NCI-H2081 treated with DMSO at 0.1 percent for 48 hours (cell line): Measurements from ENCODE around the gene PIK3R4.

Experiments used
- DNase-seq: peaks from one replicate; lab custom pipeline; 2025; lab: John Stamatoyannopoulos, UW

The PIK3R4 gene

DNA sequence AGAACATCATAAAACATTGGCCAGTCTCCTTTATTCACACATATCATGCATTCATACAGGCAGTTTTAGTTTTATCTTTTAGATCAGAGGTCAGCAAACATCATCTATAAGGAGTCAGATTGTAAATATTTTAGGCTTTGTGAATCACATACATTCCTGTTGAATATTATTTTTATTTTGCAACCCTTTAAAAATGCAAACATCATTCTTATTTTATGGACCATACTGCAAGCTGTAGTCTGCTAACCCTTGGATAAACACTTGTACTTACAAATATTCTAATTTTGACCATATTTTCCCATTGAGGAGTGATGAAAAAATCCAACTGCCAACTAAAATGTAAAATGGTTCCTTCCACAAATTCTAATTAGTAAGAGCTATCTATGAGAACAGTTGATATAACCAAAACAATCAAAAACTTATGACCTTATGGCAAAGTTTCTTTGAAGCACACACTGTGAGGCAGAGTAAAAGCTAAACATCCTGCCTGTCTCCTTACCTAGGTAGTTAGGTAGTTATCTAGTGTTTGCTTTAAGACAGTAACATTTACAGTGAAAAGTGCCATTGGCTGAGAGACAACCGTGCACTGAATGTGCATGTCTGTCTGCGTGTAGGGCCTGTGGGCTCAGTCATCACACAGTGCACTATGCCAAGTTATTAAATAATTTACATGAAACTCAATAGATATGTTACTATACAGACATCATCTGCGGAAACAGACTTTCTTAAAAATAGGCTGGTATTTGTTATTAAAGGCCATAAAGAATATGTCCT lies 57.7 kb downstream of the PIK3R4 start:
- DNase-seq: no peak

DNA sequence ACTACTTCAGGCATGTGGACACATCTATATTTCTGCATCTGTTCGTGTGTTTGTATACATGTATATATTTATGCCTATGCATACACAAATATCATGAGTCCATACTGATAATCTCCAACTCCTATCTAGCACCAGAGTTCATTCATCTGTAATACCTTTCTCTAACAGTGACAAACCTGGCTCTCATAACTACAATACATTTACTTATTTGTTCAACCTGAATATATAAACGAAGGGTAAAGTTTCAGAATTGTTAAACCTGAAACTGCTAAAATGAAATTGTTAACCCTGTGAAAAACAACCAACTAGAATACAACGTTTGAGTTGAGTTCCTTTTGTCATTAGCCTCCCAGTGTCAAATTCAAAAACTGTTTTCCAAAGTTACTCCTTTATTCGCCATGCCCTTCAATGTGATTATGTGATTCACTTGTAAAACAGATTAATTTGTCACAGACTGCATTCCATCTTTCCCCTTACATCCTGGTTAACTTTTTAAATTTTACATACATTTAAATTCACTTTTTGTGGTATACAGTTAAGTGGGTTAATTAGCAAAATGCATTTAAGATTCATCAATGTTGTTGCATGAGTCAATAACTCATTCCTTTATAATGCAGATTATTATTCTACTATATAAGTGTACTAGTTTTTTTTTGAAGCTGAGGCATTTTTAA lies 58.5 kb downstream of the PIK3R4 start:
- DNase-seq: no peak

GRCh38 chr3:130687327-130687726 lies 59.3 kb downstream of the PIK3R4 start:
- no peak for DNase-seq

DNA sequence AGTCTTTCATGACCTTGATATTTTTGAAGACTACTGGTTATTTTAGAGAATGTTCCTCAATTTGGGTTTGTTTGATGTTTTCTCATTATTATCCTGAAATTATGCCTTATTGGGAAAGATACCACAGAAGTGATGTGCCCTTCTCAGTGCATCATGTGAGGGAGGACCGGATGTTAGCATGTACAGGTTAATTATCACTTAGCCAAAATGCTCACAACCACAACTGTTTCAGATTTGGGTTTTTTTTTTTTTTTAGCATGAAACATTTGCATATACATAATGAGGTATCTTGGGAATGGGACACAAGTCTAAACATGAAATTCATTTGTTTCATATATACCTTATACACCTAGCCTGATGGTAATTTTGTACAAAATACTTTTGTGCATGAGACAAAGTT lies 59.8 kb downstream of the PIK3R4 start:
- no peak for DNase-seq

DNA sequence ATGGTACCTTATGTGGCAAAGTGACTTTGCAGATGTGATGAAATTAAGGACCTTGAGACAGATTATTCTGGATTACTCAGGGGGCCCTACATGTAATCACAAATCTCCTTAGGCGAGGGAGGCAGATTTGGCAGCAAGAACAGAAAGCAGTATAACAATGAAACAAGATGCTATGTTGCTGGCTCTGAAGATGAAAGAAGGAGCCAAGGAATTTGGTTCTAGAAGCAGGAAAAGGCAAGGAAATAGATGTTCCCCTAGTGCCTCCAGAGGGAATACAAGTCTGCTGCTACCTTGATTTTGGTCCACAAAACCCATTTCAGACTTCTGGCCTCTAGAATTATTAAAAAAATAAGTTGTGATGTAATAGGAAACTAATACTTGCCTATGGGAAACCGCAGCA lies 64.5 kb downstream of the PIK3R4 start:
- no peak for DNase-seq

GRCh38 chr3:130679218-130679617 lies 67.4 kb downstream of the PIK3R4 start:
- no peak for DNase-seq

DNA sequence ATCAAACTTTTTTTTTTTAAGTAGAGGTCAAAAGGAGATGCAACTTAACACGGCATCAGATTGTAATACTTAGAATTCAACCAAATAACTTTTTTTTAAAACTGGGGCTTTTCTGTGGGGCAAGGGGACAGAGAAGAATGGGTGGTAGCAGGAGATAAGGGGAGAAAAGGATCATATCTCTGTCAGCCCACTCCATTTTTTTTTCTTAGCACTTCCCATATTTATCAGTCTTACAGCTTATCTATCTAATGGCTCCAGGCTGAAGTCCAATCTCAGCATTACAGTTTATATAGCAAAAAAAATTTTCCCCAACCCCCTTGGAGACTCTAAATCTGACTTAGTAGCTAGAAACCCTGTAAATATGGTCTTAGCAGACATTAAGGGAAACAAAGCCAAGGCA lies 69.3 kb downstream of the PIK3R4 start:
- DNase-seq: no peak

GRCh38 chr3:130671545-130672312 lies 74.9 kb downstream of the PIK3R4 start:
- no peak for DNase-seq

GRCh38 chr3:130669740-130670139 lies 76.9 kb downstream of the PIK3R4 start:
- DNase-seq: no peak

DNA sequence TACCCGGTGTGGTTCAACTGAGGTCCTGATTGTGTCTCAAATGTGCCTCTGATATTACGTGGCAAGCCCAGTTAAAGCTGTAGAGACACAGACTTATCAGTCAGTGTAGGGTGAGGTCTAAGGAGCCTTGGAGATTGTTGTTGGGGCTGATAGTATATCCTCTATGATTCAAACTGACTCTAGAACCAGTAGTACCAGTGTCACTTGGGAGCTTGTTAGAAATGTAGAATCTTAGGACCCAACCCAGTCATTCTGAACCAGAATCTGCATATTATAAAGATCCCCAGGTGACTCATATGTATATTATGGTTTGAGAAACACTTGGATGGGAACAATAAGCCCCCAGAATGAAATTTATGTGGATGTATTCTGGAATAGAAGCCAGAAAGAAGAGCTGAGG lies 83.5 kb downstream of the PIK3R4 start:
- DNase-seq: no peak

DNA sequence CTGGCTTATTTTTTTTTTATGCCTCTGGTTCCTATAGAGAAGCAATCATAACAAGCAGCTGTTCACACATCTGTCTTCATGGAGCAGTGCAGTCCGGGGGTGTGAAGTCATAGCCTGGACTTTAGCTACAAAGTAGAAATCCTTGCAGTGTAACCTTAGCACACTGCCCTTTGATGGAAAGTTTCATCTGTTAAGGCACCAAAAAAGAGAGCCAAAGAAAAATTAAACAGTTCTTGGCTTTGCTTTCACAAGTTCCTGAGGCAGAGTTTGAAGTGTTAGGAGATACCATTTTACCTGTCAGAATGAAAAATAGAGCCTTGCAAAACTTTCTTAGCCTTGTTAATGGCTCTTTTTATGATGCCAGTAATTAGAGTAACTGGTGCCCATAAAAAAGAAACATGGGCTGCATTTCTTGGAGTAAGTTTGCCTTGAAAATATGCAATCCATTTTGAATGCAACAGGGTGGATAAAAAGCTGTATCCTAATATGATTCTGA lies 84.1 kb downstream of the PIK3R4 start:
- DNase-seq: no peak

- DNase-seq: no peak
These were observed 85.3 kb downstream of the PIK3R4 start for GRCh38 chr3:130661140-130661891.

DNA sequence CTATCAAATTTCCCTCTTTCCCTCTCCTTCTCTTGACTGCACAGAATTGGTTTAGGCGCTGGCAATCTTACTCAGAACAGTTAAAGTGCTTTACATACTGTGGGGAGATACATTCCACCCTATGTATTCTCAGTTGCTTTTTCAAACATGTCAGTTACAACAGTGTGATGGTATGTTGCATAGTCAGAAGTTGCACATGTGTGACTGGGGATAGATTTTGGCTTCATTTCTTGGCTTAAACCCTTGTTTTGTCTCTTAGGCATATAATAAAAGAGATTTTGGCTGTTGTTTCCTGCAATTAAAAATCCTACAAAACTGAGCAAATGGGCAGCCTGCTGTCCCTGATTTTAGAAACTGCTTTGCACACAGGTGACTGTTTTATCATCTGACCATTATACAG lies 86.7 kb downstream of the PIK3R4 start:
- no peak for DNase-seq

DNA sequence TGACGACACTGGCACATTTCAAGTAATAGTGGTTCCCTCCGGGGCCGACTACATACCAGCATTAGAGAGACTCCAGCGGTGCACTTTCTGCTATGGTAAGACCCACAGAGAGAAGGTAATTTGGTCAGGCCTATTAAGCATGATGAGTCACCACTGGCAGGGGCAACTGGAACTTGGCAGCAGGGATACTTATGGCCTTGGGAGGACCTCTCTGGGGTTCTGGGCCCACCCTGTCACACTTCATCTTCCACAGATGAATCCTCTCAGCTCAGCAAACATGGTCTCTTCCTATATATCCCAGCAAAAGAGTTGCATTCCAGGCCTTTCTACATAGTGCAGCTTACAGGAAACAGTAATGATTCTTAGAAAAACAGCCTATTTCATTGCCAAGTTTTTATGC lies 88.0 kb downstream of the PIK3R4 start:
- DNase-seq: no peak

DNA sequence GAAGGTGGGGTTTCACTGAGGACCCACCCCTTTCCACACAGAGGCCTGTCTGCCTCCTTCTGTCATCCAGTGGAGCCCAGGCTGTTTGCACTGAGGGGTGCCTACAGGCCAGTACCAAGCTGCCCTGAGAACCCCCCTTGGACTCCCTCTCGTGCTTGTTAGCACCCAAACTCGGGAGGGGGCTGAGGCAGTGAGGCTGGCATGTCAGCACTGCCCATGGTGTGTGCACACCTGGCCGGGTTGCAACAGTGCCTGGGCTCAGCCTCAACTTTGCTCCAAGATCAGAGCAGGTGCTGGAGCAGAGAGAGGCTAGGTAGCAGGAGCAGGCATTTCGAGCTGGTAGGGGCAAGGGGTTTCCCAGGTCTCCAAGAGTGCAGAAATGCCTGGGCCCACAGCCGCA lies 90.0 kb downstream of the PIK3R4 start:
- DNase-seq: no peak

- DNase-seq: no peak
These were observed 91.7 kb downstream of the PIK3R4 start for GRCh38 chr3:130654921-130655320.

- DNase-seq: no peak
These were observed 92.5 kb downstream of the PIK3R4 start for GRCh38 chr3:130654091-130654490.

GRCh38 chr3:130649061-130649654 lies 97.5 kb downstream of the PIK3R4 start:
- DNase-seq: no peak

- DNase-seq: no peak
These were observed 98.3 kb downstream of the PIK3R4 start for GRCh38 chr3:130648293-130648692.

DNA sequence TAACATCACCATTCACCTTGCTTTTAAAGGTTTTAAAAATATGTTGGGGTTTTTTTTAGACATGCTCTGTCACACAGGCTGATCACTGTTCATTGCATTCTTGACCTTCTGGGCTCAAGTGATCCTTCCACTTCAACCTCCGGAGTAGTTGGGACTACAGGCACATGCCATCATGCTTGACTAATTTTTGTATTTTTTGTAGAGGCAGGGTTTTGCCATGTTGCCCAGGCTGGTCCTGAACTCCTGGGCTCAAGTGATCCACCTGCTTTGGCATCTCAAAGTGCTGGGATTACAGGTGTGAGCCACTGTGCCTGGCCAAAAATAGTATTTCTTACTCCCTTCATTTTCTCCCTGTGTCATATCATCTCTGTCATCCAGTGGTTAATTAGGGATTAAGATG lies 101.4 kb downstream of the PIK3R4 start:
- DNase-seq: no peak

- DNase-seq: no peak
These were observed 101.9 kb downstream of the PIK3R4 start for GRCh38 chr3:130644628-130645253.
